ENCODE measurements around the gene PSME1.

- TF ChIP-seq CREB1 (IDR thresholded peaks at IDR 0.05; ENCODE audit: low read depth) (no peak), REST (IDR thresholded peaks at IDR 0.05; ENCODE audit: low read depth) (no peak), EP300 (IDR thresholded peaks at IDR 0.05; ENCODE audit: borderline replicate concordance) (no peak), MAX (IDR thresholded peaks at IDR 0.05) (no peak), RAD21 (IDR thresholded peaks at IDR 0.05; ENCODE audit: low read depth) (no peak), USF1 (IDR thresholded peaks at IDR 0.05) (no peak), YY1 (IDR thresholded peaks at IDR 0.05; ENCODE audit: low read depth) (no peak), TAF1 (IDR thresholded peaks at IDR 0.05; ENCODE audit: low read depth) (no peak), TCF12 (IDR thresholded peaks at IDR 0.05; ENCODE audit: low read depth) (no peak)
Measured at GRCh38 chr14:24144451-24144850, 8.5 kb downstream of the PSME1 start.

Measured in Ishikawa (cell line).